G401.6 (cell line): ENCODE data around the gene RAB44.

Experiments
- FAIRE-seq: peaks from 2 replicates; lab custom pipeline; 2012; peaks lifted over from hg19 to GRCh38; lab: Jason Lieb, UNC

The RAB44 gene

GRCh38 chr6:36771145-36771544 is 73.5 kb downstream of the RAB44 start:
- FAIRE-seq: no peak

GRCh38 chr6:36772397-36772796 is 74.8 kb downstream of the RAB44 start:
- no peak for FAIRE-seq

GRCh38 chr6:36774331-36774730 is 76.7 kb downstream of the RAB44 start:
- no peak for FAIRE-seq

GRCh38 chr6:36776167-36776566 is 78.5 kb downstream of the RAB44 start:
- no peak for FAIRE-seq

GRCh38 chr6:36777801-36778200 is 80.2 kb downstream of the RAB44 start:
- no peak for FAIRE-seq

- FAIRE-seq: no peak
Measured at GRCh38 chr6:36779227-36779626, 81.6 kb downstream of the RAB44 start.

GRCh38 chr6:36780442-36781177 is 83.0 kb downstream of the RAB44 start:
- no peak for FAIRE-seq

GRCh38 chr6:36781669-36782068 is 84.0 kb downstream of the RAB44 start:
- no peak for FAIRE-seq
